Measurements from ENCODE around the gene RBM15. TPM values are rescaled to one million over a fixed set of nuclear protein-coding genes. Genes with fewer than 3 reads are reported as not detected.

RBM15 gene
- total and polyA plus RNA-seq, 2 of the 13 experiments (the other 11 are each of a cell fraction or from before 2014, with no cell fraction given) = 13.5 to 36.4 TPM

- TF ChIP-seq KLF16 (CRISPR knock-in tag; IDR thresholded peaks at IDR 0.05) (0 out of 4 replicates have a peak, but pooled peaks of 1 of the 2 experiments have one; percentile 19), CBX1 (IDR thresholded peaks at IDR 0.05; ENCODE audit: low read depth) (no peak), BHLHE40 (IDR thresholded peaks at IDR 0.05; ENCODE audit: low read length) (peak; percentile 33; the same call in 1 of the 2 replicates), MED1 (CRISPR knock-in tag; IDR thresholded peaks at IDR 0.05) (peak; percentile 57), ZKSCAN1 (IDR thresholded peaks at IDR 0.05; ENCODE audit: low read length) (no peak), FOXK2 (IDR thresholded peaks at IDR 0.05) (peak; percentile 60; the same call in 1 of the 2 replicates), ZNF546 (CRISPR knock-in tag; conservative IDR thresholded peaks at IDR 0.05) (no peak), ZNF501 (CRISPR knock-in tag; IDR thresholded peaks at IDR 0.05) (0 out of 2 replicates have a peak, but pooled peaks have one; percentile 32), SMARCC2 (IDR thresholded peaks at IDR 0.05) (no peak), NFKB2 (CRISPR knock-in tag; IDR thresholded peaks at IDR 0.05; ENCODE audit: borderline replicate concordance) (no peak), SALL1 (CRISPR knock-in tag; IDR thresholded peaks at IDR 0.05) (peak; percentile 53), KDM6A (CRISPR knock-in tag; IDR thresholded peaks at IDR 0.05; ENCODE audit: low read depth) (peak; percentile 65; the same call in 1 of the 2 replicates), ATF7-NPFF (CRISPR knock-in tag; IDR thresholded peaks at IDR 0.05; ENCODE audit: low read depth) (no peak), RARA (CRISPR knock-in tag; IDR thresholded peaks at IDR 0.05) (peak; percentile 43; the same call in 1 of the 2 replicates), RFXANK (CRISPR knock-in tag; IDR thresholded peaks at IDR 0.05) (no peak), ZNF619 (CRISPR knock-in tag; IDR thresholded peaks at IDR 0.05) (no peak), ZBTB14 (CRISPR knock-in tag; IDR thresholded peaks at IDR 0.05) (no peak), NCOA1 (CRISPR knock-in tag; IDR thresholded peaks at IDR 0.05) (no peak), MEF2D (CRISPR knock-in tag; IDR thresholded peaks at IDR 0.05) (peak; percentile 34; the same call in 1 of the 2 replicates), REPIN1 (CRISPR knock-in tag; IDR thresholded peaks at IDR 0.05; ENCODE audit: borderline replicate concordance, low read depth) (no peak), ARNTL (CRISPR knock-in tag; IDR thresholded peaks at IDR 0.05) (no peak), ZNF274 (CRISPR knock-in tag; IDR thresholded peaks at IDR 0.05) (no peak), SP5 (CRISPR knock-in tag; IDR thresholded peaks at IDR 0.05; ENCODE audit: borderline replicate concordance, low read depth) (no peak), NCOR1 (IDR thresholded peaks at IDR 0.05; ENCODE audit: borderline replicate concordance, low read length) (no peak; the same call in 1 of the 2 replicates), SAP130 (CRISPR knock-in tag; IDR thresholded peaks at IDR 0.05; ENCODE audit: low read depth) (peak; percentile 54; the same call in 1 of the 2 replicates)
- TF ChIP-seq, protein P1, sequence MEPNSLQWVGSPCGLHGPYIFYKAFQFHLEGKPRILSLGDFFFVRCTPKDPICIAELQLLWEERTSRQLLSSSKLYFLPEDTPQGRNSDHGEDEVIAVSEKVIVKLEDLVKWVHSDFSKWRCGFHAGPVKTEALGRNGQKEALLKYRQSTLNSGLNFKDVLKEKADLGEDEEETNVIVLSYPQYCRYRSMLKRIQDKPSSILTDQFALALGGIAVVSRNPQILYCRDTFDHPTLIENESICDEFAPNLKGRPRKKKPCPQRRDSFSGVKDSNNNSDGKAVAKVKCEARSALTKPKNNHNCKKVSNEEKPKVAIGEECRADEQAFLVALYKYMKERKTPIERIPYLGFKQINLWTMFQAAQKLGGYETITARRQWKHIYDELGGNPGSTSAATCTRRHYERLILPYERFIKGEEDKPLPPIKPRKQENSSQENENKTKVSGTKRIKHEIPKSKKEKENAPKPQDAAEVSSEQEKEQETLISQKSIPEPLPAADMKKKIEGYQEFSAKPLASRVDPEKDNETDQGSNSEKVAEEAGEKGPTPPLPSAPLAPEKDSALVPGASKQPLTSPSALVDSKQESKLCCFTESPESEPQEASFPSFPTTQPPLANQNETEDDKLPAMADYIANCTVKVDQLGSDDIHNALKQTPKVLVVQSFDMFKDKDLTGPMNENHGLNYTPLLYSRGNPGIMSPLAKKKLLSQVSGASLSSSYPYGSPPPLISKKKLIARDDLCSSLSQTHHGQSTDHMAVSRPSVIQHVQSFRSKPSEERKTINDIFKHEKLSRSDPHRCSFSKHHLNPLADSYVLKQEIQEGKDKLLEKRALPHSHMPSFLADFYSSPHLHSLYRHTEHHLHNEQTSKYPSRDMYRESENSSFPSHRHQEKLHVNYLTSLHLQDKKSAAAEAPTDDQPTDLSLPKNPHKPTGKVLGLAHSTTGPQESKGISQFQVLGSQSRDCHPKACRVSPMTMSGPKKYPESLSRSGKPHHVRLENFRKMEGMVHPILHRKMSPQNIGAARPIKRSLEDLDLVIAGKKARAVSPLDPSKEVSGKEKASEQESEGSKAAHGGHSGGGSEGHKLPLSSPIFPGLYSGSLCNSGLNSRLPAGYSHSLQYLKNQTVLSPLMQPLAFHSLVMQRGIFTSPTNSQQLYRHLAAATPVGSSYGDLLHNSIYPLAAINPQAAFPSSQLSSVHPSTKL (CRISPR knock-in tag; IDR thresholded peaks at IDR 0.05) = peak; percentile 81
- TF ChIP-seq, protein P2, sequence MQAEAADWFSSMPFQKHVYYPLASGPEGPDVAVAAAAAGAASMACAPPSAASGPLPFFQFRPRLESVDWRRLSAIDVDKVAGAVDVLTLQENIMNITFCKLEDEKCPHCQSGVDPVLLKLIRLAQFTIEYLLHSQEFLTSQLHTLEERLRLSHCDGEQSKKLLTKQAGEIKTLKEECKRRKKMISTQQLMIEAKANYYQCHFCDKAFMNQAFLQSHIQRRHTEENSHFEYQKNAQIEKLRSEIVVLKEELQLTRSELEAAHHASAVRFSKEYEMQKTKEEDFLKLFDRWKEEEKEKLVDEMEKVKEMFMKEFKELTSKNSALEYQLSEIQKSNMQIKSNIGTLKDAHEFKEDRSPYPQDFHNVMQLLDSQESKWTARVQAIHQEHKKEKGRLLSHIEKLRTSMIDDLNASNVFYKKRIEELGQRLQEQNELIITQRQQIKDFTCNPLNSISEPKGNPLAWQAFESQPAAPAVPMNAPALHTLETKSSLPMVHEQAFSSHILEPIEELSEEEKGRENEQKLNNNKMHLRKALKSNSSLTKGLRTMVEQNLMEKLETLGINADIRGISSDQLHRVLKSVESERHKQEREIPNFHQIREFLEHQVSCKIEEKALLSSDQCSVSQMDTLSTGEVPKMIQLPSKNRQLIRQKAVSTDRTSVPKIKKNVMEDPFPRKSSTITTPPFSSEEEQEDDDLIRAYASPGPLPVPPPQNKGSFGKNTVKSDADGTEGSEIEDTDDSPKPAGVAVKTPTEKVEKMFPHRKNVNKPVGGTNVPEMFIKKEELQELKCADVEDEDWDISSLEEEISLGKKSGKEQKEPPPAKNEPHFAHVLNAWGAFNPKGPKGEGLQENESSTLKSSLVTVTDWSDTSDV (CRISPR knock-in tag; IDR thresholded peaks at IDR 0.05) = no peak
Measured at GRCh38 chr1:110335265-110335664, 3.9 kb upstream of the RBM15 start (continued).

All from HepG2 (cell line).